ENCODE results near the gene ENAM.
"Not testable (repeated sequence)": the region's sequence is repeated elsewhere in the genome, so short reads cannot be mapped to it uniquely, and the experiment has no call there.

ENAM gene

GRCh38 chr4:70694633-70695032 is 66.1 kb downstream of the ENAM start:
- H3K27ac ChIP-seq (ENCODE audit: low read depth in 2 of 2, low read length in 2 of 2); H3K4me3 ChIP-seq (ENCODE audit: low read length in 2 of 2); H3K27me3 ChIP-seq (ENCODE audit: control insufficient read depth in 2 of 2, insufficient read depth in 2 of 2, low read length in 2 of 2); H3K9ac ChIP-seq (ENCODE audit: low read depth in 1 of 2, low read length in 2 of 2); H3K9me3 ChIP-seq (ENCODE audit: control insufficient read depth in 2 of 2, low read length in 2 of 2); H3K36me3 ChIP-seq (ENCODE audit: control insufficient read depth in 2 of 2, insufficient read depth in 2 of 2, low read length in 2 of 2): not testable (repeated sequence)
- peaks cover 3 to 11% of the 10 kb centered on the region in 2 donors for H3K4me1 ChIP-seq (ENCODE audit: control insufficient read depth in 2 of 2, insufficient read depth in 2 of 2, low read length in 2 of 2)

All from mucosa of rectum (tissue), 2 donors.